WTC11 (cell line): Measurements from ENCODE around the gene PCLAF. TPM values are rescaled to one million over a fixed set of nuclear protein-coding genes. Genes with fewer than 3 reads are reported as not detected.

Experiments
- ATAC-seq: fragments of 200-7000 bp; cut with Tn5 transposase; 2 replicates; pipeline ENCODE4 v1.10.0; 2021; ENCODE audit warnings: mild to moderate bottlenecking, moderate library complexity
- CTCF ChIA-PET: fragments of 300-600 bp; sonication (Branson Sonifier 250); formaldehyde crosslinking; loops from one replicate; lab custom pipeline; 2021; ENCODE audit warnings: antibody characterized with exemption; lab: Charles Lee
- POLR2A ChIA-PET: fragments of 350-600 bp; sonication (Branson Sonifier 250); formaldehyde crosslinking; loops from one replicate; lab custom pipeline; 2021; ENCODE audit warnings: antibody characterized with exemption; lab: Charles Lee
- DNase-seq: peaks from one replicate; pipeline ENCODE4 v3.0.0; 2021; ENCODE audit warnings: low spot score
- H3K27ac Mint-ChIP-seq: 2 replicates; pipeline ENCODE4 v1.8.0; 2021; ENCODE audit warnings: mixed read lengths
- H3K27me3 Mint-ChIP-seq: 2 replicates; pipeline ENCODE4 v1.8.0; 2021; ENCODE audit warnings: low read depth, mild to moderate bottlenecking, moderate library complexity, mixed read lengths
- H3K36me3 Mint-ChIP-seq: 2 replicates; pipeline ENCODE4 v1.8.0; 2021; ENCODE audit warnings: mixed read lengths
- H3K4me1 Mint-ChIP-seq: 2 replicates; pipeline ENCODE4 v1.8.0; 2022; ENCODE audit warnings: mixed read lengths
- H3K4me3 Mint-ChIP-seq: 2 replicates; pipeline ENCODE4 v1.8.0; 2021; ENCODE audit warnings: mild to moderate bottlenecking, moderate library complexity, mixed read lengths
- H3K9me3 Mint-ChIP-seq: 2 replicates; pipeline ENCODE4 v1.8.0; 2021; ENCODE audit warnings: mixed read lengths
- AFF4 ChIP-seq: sonication (generic); formaldehyde crosslinking; IDR thresholded peaks from 2 replicates; pipeline ENCODE4 v1.8.1; 2023; ENCODE audit warnings: mild to moderate bottlenecking, missing genetic modification reagents, borderline replicate concordance
- E2F4 ChIP-seq: sonication (generic); formaldehyde crosslinking; IDR thresholded peaks from 2 replicates; pipeline ENCODE4 v1.8.1; 2022; ENCODE audit warnings: low read depth, mild to moderate bottlenecking, moderate library complexity, missing genetic modification reagents, borderline replicate concordance
- ETV6 ChIP-seq: sonication (generic); formaldehyde crosslinking; IDR thresholded peaks from 2 replicates; pipeline ENCODE4 v1.8.1; 2022; ENCODE audit warnings: mild to moderate bottlenecking, missing genetic modification reagents
- FOXP1 ChIP-seq: sonication (generic); formaldehyde crosslinking; IDR thresholded peaks from 2 replicates; pipeline ENCODE4 v1.8.0; 2022; ENCODE audit warnings: missing genetic modification reagents, mild to moderate bottlenecking, moderate library complexity, borderline replicate concordance
- GRHL2 ChIP-seq: fragments of 250-450 bp; sonication (Bioruptor Pico); IDR thresholded peaks from 2 replicates; pipeline ENCODE4 v1.8.0; 2022; ENCODE audit warnings: mild to moderate bottlenecking, moderate library complexity; ENCODE audit not compliant: insufficient replicate concordance, severe bottlenecking
- HMGXB4 ChIP-seq: sonication (generic); formaldehyde crosslinking; IDR thresholded peaks from 2 replicates; pipeline ENCODE4 v1.8.1; 2023; ENCODE audit warnings: mild to moderate bottlenecking, moderate library complexity, missing genetic modification reagents
- IRF2 ChIP-seq: sonication (generic); formaldehyde crosslinking; IDR thresholded peaks from 2 replicates; pipeline ENCODE4 v1.8.0; 2022; ENCODE audit warnings: low read depth, missing genetic modification reagents, borderline replicate concordance
- KAT7 ChIP-seq: sonication (generic); formaldehyde crosslinking; IDR thresholded peaks from 2 replicates; pipeline ENCODE4 v1.8.1; 2023; ENCODE audit warnings: missing genetic modification reagents, mild to moderate bottlenecking, borderline replicate concordance
- NR3C1 ChIP-seq: sonication (generic); formaldehyde crosslinking; conservative IDR thresholded peaks from 2 replicates; pipeline ENCODE4 v1.8.1; 2023; ENCODE audit warnings: low read depth, mild to moderate bottlenecking, missing genetic modification reagents
- RELA ChIP-seq: sonication (generic); formaldehyde crosslinking; IDR thresholded peaks from 2 replicates; pipeline ENCODE4 v1.8.1; 2022; ENCODE audit warnings: missing genetic modification reagents, mild to moderate bottlenecking, borderline replicate concordance
- ZBTB21 ChIP-seq: sonication (generic); formaldehyde crosslinking; IDR thresholded peaks from 2 replicates; pipeline ENCODE4 v1.8.1; 2023; ENCODE audit warnings: mild to moderate bottlenecking, missing genetic modification reagents, borderline replicate concordance
- ZNF121 ChIP-seq: sonication (generic); formaldehyde crosslinking; IDR thresholded peaks from 2 replicates; pipeline ENCODE4 v1.8.0; 2023; ENCODE audit warnings: missing genetic modification reagents
- ZNF671 ChIP-seq: fragments of 250-450 bp; sonication (Bioruptor Pico); IDR thresholded peaks from 2 replicates; pipeline ENCODE4 v1.8.0; 2021; ENCODE audit warnings: mild to moderate bottlenecking
- total RNA-seq: library from RNA; stranded (reverse); gene quantifications from 3 replicates; pipeline ENCODE4 v1.2.3, GENCODE V29; 2021
- TF ChIP-seq, protein P1 (sequence below): sonication (generic); formaldehyde crosslinking; IDR thresholded peaks from 2 replicates; pipeline ENCODE4 v1.8.1; 2023; ENCODE audit warnings: mild to moderate bottlenecking, missing genetic modification reagents
- TF ChIP-seq, protein P2 (sequence below): fragments of 250-450 bp; sonication (Bioruptor Pico); IDR thresholded peaks from 2 replicates; pipeline ENCODE4 v1.8.0; 2021; ENCODE audit warnings: mild to moderate bottlenecking
- TF ChIP-seq, protein P3 (sequence below): sonication (generic); formaldehyde crosslinking; IDR thresholded peaks from 2 replicates; pipeline ENCODE4 v1.8.1; 2023; ENCODE audit warnings: mild to moderate bottlenecking, missing genetic modification reagents, moderate library complexity

Gene PCLAF
- total RNA-seq, 1 experiment from 2014 or later = 27.2 TPM

DNA sequence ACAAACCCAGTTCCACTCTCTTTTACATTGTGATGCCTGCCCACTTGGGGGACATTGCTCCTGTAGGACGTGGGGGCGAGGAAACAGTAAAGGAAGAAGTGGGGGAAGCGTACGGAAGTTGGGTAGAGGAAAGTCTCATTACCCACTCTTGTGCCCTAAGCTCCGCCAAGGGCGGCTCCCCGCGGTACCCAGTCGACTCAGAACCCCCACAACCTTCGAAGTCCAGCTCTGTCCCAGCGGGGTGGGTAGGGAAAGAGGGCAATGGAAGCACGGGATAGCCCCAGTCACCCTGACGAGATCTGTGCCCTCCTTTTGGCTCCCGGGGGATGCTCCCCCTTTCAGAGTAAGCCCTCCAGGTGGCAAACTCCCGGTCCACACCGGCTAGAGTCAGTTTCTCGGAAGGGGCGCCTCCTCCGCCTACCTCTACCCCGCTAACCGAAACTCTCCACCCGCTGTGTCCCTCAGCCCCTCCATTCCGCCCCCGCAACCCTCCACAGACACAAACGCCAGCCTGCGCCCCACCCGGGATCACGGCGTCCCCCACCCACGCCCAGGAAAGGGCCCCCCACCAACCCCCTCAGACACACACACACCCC, 25.8 kb downstream of the PCLAF start:
- ChIA-PET POLR2A (interaction anchor here (0.6 kb wide), 1 partner anchor 34 kb away, joined by 4 read pairs; no protein-coding TSS in a partner anchor), CTCF (interaction anchor here (0.6 to 1.5 kb wide), 4 partner anchors 21 to 202 kb away, joined by 3 to 4 read pairs (median 4); partner anchors contain the start of gene TRIP4)
- H3K36me3 Mint-ChIP-seq = no peaks in the 10 kb centered on the region
- H3K4me3 Mint-ChIP-seq = peak overlapping the region; percentile 95
- H3K27me3 Mint-ChIP-seq = no peaks in the 10 kb centered on the region
- H3K4me1 Mint-ChIP-seq = peaks cover 12% of the 10 kb centered on the region
- TF ChIP-seq KAT7 (CRISPR knock-in tag) (no peak), FOXP1 (CRISPR knock-in tag) (0 out of 2 replicates have a peak, but pooled peaks have one; percentile 28), ZBTB21 (CRISPR knock-in tag) (no peak)
- TF ChIP-seq, protein P1, sequence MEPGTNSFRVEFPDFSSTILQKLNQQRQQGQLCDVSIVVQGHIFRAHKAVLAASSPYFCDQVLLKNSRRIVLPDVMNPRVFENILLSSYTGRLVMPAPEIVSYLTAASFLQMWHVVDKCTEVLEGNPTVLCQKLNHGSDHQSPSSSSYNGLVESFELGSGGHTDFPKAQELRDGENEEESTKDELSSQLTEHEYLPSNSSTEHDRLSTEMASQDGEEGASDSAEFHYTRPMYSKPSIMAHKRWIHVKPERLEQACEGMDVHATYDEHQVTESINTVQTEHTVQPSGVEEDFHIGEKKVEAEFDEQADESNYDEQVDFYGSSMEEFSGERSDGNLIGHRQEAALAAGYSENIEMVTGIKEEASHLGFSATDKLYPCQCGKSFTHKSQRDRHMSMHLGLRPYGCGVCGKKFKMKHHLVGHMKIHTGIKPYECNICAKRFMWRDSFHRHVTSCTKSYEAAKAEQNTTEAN (CRISPR knock-in tag) = 0 out of 2 replicates have a peak, but pooled peaks have one; percentile 15
- TF ChIP-seq, all 79 proteins: peak for 2
- DNase-seq (peak; percentile 59), ATAC-seq (peak; percentile 24)
- H3K27ac Mint-ChIP-seq = peak overlapping the region; percentile 98
- no peaks in the 10 kb centered on the region for H3K9me3 Mint-ChIP-seq

DNA sequence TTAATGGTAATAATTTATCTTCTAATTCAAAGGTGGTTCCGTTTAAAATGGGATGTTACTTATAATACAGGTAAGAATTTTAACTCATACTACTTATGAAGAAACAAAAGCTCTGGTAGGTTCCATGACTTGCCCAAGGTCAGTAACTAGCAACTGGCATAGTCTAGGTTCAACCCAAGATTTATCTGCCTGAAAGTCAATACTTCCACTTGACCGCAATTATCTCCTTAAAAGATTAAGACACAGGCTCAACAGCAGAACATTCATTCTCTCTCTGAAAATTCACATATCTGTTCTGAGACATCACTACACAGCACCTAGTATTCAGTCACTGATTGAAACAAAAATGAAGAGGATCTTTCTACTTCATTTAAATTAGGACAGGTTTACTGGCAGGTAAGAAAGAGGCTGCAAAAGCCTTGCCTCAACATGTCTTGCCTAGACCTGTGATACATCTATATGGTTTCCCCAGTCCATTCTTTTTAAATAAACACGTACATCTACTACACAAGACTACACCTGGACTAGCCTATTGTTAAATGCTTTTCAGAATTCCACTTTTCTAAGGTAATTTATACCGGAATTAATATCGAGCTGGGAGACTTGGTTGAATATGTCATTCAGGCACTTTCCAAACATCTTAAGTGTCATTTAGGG, 26.4 kb downstream of the PCLAF start:
- ATAC-seq = no peak
- peak overlapping the region; percentile 98 for H3K27ac Mint-ChIP-seq
- TF ChIP-seq RELA (CRISPR knock-in tag) = no peak
- TF ChIP-seq ZNF121 = no peak
- TF ChIP-seq HMGXB4 (CRISPR knock-in tag) = no peak
- TF ChIP-seq ZNF671 (CRISPR knock-in tag) = no peak
- H3K27me3 Mint-ChIP-seq = no peaks in the 10 kb centered on the region
- CTCF ChIA-PET = no interaction called here
- H3K36me3 Mint-ChIP-seq = no peaks in the 10 kb centered on the region
- peaks cover 12% of the 10 kb centered on the region for H3K4me1 Mint-ChIP-seq
- DNase-seq = no peak
- H3K9me3 Mint-ChIP-seq = no peaks in the 10 kb centered on the region
- POLR2A ChIA-PET = no interaction called here
- peak overlapping the region; percentile 95 for H3K4me3 Mint-ChIP-seq

- POLR2A ChIA-PET = interaction anchor here (0.6 kb wide), 1 partner anchor 129 kb away, joined by 4 read pairs; no protein-coding TSS in a partner anchor
- H3K27ac Mint-ChIP-seq = peak overlapping the region; percentile 29; the same call in 1 of the 2 replicates
- no peak for ATAC-seq
- TF ChIP-seq ETV6 (CRISPR knock-in tag) (no peak), NR3C1 (CRISPR knock-in tag) (no peak), E2F4 (no peak), AFF4 (CRISPR knock-in tag) (no peak), GRHL2 (CRISPR knock-in tag) (no peak), IRF2 (CRISPR knock-in tag) (no peak)
- TF ChIP-seq, protein P2, sequence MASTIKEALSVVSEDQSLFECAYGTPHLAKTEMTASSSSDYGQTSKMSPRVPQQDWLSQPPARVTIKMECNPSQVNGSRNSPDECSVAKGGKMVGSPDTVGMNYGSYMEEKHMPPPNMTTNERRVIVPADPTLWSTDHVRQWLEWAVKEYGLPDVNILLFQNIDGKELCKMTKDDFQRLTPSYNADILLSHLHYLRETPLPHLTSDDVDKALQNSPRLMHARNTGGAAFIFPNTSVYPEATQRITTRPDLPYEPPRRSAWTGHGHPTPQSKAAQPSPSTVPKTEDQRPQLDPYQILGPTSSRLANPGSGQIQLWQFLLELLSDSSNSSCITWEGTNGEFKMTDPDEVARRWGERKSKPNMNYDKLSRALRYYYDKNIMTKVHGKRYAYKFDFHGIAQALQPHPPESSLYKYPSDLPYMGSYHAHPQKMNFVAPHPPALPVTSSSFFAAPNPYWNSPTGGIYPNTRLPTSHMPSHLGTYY = no peak
- TF ChIP-seq, protein P3, sequence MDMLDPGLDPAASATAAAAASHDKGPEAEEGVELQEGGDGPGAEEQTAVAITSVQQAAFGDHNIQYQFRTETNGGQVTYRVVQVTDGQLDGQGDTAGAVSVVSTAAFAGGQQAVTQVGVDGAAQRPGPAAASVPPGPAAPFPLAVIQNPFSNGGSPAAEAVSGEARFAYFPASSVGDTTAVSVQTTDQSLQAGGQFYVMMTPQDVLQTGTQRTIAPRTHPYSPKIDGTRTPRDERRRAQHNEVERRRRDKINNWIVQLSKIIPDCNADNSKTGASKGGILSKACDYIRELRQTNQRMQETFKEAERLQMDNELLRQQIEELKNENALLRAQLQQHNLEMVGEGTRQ (CRISPR knock-in tag) = no peak
- H3K36me3 Mint-ChIP-seq = peaks cover 6% of the 10 kb centered on the region; the same call in 1 of the 2 replicates
- no peaks in the 10 kb centered on the region for H3K9me3 Mint-ChIP-seq
- CTCF ChIA-PET = no interaction called here
- H3K27me3 Mint-ChIP-seq = no peaks in the 10 kb centered on the region
- H3K4me3 Mint-ChIP-seq = no peak overlapping the region
- peaks cover 8% of the 10 kb centered on the region for H3K4me1 Mint-ChIP-seq
- no peak for DNase-seq
Measured at GRCh38 chr15:64351265-64351664, 30.0 kb downstream of the PCLAF start.
